GM19240 (cell line): ENCODE results near the gene ZBTB40.

Source experiments
- DNase-seq: peaks from one replicate; pipeline ENCODE4 v3.0.0; 2011; ENCODE audit warnings: low spot score; ENCODE audit not compliant: insufficient read length

ZBTB40 gene

GRCh38 chr1:22502202-22502601, 50.6 kb downstream of the ZBTB40 start:
- no peak for DNase-seq

- DNase-seq = no peak
Measured at GRCh38 chr1:22503721-22504410, 52.2 kb downstream of the ZBTB40 start.

- no peak for DNase-seq
Measured at GRCh38 chr1:22506130-22506692, 54.6 kb downstream of the ZBTB40 start.

- DNase-seq = no peak
Measured at GRCh38 chr1:22507587-22507986, 55.9 kb downstream of the ZBTB40 start.

- no peak for DNase-seq
Measured at GRCh38 chr1:22508329-22508728, 56.7 kb downstream of the ZBTB40 start.

- no peak for DNase-seq
Measured at GRCh38 chr1:22508991-22509390, 57.3 kb downstream of the ZBTB40 start.

- DNase-seq = no peak
Measured at GRCh38 chr1:22509815-22510214, 58.2 kb downstream of the ZBTB40 start.

- no peak for DNase-seq
Measured at GRCh38 chr1:22512873-22513272, 61.2 kb downstream of the ZBTB40 start.

GRCh38 chr1:22516906-22517571, 65.4 kb downstream of the ZBTB40 start:
- DNase-seq = no peak

GRCh38 chr1:22517956-22518355, 66.3 kb downstream of the ZBTB40 start:
- DNase-seq = no peak

- no peak for DNase-seq
Measured at GRCh38 chr1:22518379-22518778, 66.7 kb downstream of the ZBTB40 start.

- DNase-seq = no peak
Measured at GRCh38 chr1:22520871-22521270, 69.2 kb downstream of the ZBTB40 start.

GRCh38 chr1:22521692-22522091, 70.0 kb downstream of the ZBTB40 start:
- DNase-seq = no peak

GRCh38 chr1:22522221-22522743, 70.6 kb downstream of the ZBTB40 start:
- DNase-seq = no peak

GRCh38 chr1:22524481-22524880, 72.8 kb downstream of the ZBTB40 start:
- DNase-seq = no peak

- no peak for DNase-seq
Measured at GRCh38 chr1:22525211-22525610, 73.6 kb downstream of the ZBTB40 start.

- DNase-seq = no peak
Measured at GRCh38 chr1:22525646-22526045, 74.0 kb downstream of the ZBTB40 start.

- no peak for DNase-seq
Measured at GRCh38 chr1:22526098-22526497, 74.4 kb downstream of the ZBTB40 start.

- DNase-seq = no peak
Measured at GRCh38 chr1:22526677-22527076, 75.0 kb downstream of the ZBTB40 start.

- DNase-seq = no peak
Measured at GRCh38 chr1:22527122-22527521, 75.5 kb downstream of the ZBTB40 start.

- DNase-seq = no peak
Measured at GRCh38 chr1:22527555-22528296, 76.1 kb downstream of the ZBTB40 start.

- DNase-seq = no peak
Measured at GRCh38 chr1:22528451-22528850, 76.8 kb downstream of the ZBTB40 start.
